Measurements from ENCODE around the gene MRPL12.

- TF ChIP-seq POLR2A (IDR thresholded peaks at IDR 0.05) (peak; percentile 28), CTCF (IDR thresholded peaks at IDR 0.05) (no peak), POLR2AphosphoS5 (IDR thresholded peaks at IDR 0.05) (no peak)
Measured at GRCh38 chr17:81713556-81714411, 10.6 kb downstream of the MRPL12 start.
